Measurements from ENCODE around the gene NECAB3. TPM values are rescaled to one million over a fixed set of nuclear protein-coding genes. Genes with fewer than 3 reads are reported as not detected.

Gene NECAB3
- total and polyA plus RNA-seq, 2 of the 13 experiments (the other 11 are each of a cell fraction or from before 2014, with no cell fraction given) = 61.5 to 65.5 TPM

GRCh38 chr20:33674294-33675135 lies at the start of gene NECAB3 (continued):
- TF ChIP-seq, protein P1, sequence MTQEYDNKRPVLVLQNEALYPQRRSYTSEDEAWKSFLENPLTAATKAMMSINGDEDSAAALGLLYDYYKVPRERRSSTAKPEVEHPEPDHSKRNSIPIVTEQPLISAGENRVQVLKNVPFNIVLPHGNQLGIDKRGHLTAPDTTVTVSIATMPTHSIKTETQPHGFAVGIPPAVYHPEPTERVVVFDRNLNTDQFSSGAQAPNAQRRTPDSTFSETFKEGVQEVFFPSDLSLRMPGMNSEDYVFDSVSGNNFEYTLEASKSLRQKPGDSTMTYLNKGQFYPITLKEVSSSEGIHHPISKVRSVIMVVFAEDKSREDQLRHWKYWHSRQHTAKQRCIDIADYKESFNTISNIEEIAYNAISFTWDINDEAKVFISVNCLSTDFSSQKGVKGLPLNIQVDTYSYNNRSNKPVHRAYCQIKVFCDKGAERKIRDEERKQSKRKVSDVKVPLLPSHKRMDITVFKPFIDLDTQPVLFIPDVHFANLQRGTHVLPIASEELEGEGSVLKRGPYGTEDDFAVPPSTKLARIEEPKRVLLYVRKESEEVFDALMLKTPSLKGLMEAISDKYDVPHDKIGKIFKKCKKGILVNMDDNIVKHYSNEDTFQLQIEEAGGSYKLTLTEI (CRISPR knock-in tag; conservative IDR thresholded peaks at IDR 0.05) = no peak
- TF ChIP-seq KLF13 (CRISPR knock-in tag; IDR thresholded peaks at IDR 0.05) (no peak; the same call in 1 of the 2 replicates), ZKSCAN5 (CRISPR knock-in tag; IDR thresholded peaks at IDR 0.05) (no peak), NR3C1 (CRISPR knock-in tag; IDR thresholded peaks at IDR 0.05) (no peak), RBM39 (IDR thresholded peaks at IDR 0.05; ENCODE audit: low read depth, low read length, poor library complexity, severe bottlenecking) (peak; percentile 62), ZSCAN12 (CRISPR knock-in tag; IDR thresholded peaks at IDR 0.05) (peak; percentile 88; the same call in 1 of the 2 replicates), PHF21A (CRISPR knock-in tag; IDR thresholded peaks at IDR 0.05) (peak; percentile 70), KLF15 (CRISPR knock-in tag; IDR thresholded peaks at IDR 0.05; ENCODE audit: borderline replicate concordance) (no peak), ZFP91 (CRISPR knock-in tag; IDR thresholded peaks at IDR 0.05; ENCODE audit: borderline replicate concordance) (peak; percentile 89; the same call in 1 of the 2 replicates), JARID2 (CRISPR knock-in tag; IDR thresholded peaks at IDR 0.05; ENCODE audit: insufficient replicate concordance) (peak; percentile 68), ZNF350 (CRISPR knock-in tag; IDR thresholded peaks at IDR 0.05; ENCODE audit: borderline replicate concordance, low read depth) (peak; percentile 80), ARNTL (CRISPR knock-in tag; IDR thresholded peaks at IDR 0.05) (peak; percentile 55; the same call in 1 of the 2 replicates), SALL2 (CRISPR knock-in tag; IDR thresholded peaks at IDR 0.05) (peak; percentile 91; the same call in 1 of the 2 replicates), ZNF562 (CRISPR knock-in tag; IDR thresholded peaks at IDR 0.05; ENCODE audit: borderline replicate concordance) (no peak)
- TF ChIP-seq, protein P2, sequence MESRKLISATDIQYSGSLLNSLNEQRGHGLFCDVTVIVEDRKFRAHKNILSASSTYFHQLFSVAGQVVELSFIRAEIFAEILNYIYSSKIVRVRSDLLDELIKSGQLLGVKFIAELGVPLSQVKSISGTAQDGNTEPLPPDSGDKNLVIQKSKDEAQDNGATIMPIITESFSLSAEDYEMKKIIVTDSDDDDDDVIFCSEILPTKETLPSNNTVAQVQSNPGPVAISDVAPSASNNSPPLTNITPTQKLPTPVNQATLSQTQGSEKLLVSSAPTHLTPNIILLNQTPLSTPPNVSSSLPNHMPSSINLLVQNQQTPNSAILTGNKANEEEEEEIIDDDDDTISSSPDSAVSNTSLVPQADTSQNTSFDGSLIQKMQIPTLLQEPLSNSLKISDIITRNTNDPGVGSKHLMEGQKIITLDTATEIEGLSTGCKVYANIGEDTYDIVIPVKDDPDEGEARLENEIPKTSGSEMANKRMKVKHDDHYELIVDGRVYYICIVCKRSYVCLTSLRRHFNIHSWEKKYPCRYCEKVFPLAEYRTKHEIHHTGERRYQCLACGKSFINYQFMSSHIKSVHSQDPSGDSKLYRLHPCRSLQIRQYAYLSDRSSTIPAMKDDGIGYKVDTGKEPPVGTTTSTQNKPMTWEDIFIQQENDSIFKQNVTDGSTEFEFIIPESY (CRISPR knock-in tag; IDR thresholded peaks at IDR 0.05) = peak; percentile 52; the same call in 1 of the 2 replicates
- TF ChIP-seq, protein P3, sequence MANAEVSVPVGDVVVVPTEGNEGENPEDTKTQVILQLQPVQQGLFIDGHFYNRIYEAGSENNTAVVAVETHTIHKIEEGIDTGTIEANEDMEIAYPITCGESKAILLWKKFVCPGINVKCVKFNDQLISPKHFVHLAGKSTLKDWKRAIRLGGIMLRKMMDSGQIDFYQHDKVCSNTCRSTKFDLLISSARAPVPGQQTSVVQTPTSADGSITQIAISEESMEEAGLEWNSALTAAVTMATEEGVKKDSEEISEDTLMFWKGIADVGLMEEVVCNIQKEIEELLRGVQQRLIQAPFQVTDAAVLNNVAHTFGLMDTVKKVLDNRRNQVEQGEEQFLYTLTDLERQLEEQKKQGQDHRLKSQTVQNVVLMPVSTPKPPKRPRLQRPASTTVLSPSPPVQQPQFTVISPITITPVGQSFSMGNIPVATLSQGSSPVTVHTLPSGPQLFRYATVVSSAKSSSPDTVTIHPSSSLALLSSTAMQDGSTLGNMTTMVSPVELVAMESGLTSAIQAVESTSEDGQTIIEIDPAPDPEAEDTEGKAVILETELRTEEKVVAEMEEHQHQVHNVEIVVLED (CRISPR knock-in tag; IDR thresholded peaks at IDR 0.05; ENCODE audit: borderline replicate concordance) = peak; percentile 80
- TF ChIP-seq, protein P4, sequence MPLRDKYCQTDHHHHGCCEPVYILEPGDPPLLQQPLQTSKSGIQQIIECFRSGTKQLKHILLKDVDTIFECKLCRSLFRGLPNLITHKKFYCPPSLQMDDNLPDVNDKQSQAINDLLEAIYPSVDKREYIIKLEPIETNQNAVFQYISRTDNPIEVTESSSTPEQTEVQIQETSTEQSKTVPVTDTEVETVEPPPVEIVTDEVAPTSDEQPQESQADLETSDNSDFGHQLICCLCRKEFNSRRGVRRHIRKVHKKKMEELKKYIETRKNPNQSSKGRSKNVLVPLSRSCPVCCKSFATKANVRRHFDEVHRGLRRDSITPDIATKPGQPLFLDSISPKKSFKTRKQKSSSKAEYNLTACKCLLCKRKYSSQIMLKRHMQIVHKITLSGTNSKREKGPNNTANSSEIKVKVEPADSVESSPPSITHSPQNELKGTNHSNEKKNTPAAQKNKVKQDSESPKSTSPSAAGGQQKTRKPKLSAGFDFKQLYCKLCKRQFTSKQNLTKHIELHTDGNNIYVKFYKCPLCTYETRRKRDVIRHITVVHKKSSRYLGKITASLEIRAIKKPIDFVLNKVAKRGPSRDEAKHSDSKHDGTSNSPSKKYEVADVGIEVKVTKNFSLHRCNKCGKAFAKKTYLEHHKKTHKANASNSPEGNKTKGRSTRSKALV (CRISPR knock-in tag; IDR thresholded peaks at IDR 0.05) = peak; percentile 73; the same call in 1 of the 2 replicates
